Activated CD4-positive, alpha-beta T cell treated with anti-CD3 and anti-CD28 coated beads, Interleukin-10, Interleukin-2, amounts not matched to agents 100 ng/mL and 50 ng/mL, durations not matched to agents 16 hours and 8 hours (primary cell): Measurements from ENCODE around the gene GTF2F2.
"Not testable (repeated sequence)": the region's sequence is repeated elsewhere in the genome, so short reads cannot be mapped to it uniquely, and the experiment has no call there.

Source experiments
- DNase-seq: peaks from one replicate; pipeline ENCODE4 v3.0.0-alpha.2; 2020

The GTF2F2 gene

DNA sequence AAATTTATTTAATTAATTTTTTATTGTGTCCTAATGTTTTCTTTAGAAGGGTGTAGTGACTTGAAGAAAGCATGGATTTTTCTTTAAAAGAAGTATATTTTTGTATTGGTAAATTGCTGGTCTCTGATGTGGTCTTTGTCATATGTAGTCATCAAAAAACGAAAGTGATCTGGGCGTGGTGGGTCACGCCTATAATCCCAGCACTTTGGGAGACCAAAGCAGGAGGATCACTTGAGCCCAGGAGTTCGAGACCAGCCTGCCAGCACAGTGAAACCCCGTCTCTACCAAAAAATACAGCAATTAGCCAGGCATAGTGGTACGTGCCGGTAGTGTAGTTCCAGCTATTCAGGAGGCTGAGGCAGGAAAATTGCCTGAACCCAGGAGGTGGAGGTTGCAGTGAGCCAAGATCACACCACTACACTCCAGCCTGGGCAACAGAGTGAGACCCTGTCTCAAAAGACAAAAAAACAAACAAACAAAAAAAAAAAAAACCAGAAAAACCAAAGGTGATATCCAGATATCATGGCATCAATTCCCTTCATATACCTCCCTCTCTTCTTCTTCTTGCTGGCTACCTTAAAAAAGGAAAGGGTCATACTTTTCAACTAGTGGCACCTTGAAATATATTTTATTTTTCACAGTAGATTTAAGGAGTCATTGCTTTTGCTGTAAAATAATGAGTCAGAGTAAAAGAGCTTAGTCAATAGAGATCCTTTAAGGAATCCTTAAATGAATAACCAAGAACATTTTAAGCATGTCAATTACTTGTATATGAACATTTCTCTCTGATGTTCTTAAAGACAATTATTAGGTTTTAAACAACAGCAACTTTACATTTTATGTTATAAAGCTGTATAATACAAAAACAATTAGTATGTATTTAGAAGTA is 60.6 kb downstream of the GTF2F2 start:
- DNase-seq, result peak; percentile 28

DNA sequence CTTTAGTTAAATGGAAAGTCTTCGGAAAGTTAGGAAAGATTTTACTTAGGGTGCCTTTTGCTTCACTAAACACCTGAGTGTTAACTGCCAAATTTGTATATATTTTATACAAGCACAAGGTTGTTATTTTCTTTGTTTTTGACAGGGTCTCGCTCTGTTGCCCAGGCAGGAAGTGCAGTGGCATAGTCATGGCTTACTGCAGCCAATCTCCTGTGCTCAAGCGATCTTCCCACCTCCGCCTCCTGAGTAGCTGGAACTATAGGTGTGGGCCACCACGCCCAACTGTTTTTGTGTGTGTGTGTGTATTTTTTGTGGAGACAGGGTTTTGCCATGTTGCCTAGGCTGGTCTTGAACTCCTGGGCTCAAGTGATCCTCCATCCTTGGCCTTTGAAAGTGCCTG is 64.4 kb downstream of the GTF2F2 start:
- DNase-seq, result no peak

DNA sequence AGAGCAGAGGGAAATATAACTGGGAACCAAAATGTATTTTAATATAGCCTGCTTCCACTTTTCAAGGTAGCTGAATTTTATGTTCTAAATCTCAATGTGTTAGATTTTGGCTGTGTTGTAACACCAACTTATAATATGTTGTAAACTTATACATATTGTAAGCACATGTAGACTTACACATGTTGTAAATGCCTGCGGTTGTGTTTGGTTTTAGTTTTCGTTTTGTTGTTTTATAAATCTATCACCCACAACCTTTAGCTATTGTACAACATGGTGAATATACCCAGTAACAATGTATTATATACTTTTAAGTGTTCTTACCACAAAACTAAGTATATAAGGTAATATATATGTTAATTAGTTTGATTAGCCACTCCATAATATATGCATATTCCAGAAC is 65.0 kb downstream of the GTF2F2 start:
- DNase-seq, result no peak

DNA sequence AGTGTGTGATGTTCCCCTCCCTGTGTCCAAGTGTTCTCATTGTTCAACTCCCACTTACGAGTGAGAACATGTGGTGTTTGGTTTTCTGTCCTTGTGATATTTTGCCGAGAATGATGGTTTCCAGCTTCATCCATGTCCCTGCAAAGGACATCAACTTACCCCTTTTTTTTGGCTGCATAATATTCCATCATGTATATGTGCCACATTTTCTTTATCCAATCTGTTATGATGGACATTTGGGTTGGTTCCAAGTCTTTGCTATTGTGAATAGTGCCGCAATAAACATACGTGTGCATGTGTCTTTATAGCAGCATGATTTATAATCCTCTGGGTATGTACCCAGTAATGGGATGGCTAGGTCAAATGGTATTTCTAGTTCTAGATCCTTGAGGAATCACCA is 68.8 kb downstream of the GTF2F2 start:
- not testable (repeated sequence) for DNase-seq

DNA sequence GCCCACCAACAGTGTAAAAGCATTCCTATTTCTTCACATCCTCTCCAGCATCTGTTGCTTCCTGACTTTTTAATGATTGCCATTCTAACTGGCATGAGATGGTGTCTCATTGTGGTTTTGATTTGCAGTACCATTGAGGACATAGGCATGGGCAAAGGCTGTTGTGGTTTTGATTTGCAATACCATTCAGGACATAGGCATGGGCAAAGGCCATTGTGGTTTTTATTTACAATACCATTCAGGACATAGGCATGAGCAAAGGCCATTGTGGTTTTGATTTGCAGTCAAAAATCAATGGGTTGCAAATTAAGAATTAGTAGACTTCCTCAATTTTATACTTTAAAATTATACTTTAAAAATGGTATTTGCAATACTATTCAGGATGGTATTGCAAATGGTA is 69.2 kb downstream of the GTF2F2 start:
- not testable (repeated sequence) for DNase-seq

DNA sequence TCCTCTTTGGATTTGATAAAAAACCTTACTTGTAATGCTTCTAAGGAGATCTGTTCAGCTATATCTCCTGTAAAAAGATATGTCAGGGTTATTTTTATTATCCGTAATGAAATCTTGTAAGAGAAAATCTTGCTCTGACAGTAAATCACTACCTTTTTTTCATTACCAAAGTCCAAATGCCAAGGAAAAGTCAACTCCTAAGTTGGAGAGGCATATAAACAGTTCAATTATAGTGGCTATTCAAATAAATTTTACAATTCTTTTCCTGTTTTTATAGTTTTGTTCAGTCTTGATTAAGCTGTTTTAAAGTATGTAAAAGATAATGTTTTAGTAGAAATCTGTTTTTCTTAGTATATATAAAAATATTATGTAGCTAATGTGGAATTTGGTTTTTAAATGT is 71.6 kb downstream of the GTF2F2 start:
- no peak for DNase-seq

DNA sequence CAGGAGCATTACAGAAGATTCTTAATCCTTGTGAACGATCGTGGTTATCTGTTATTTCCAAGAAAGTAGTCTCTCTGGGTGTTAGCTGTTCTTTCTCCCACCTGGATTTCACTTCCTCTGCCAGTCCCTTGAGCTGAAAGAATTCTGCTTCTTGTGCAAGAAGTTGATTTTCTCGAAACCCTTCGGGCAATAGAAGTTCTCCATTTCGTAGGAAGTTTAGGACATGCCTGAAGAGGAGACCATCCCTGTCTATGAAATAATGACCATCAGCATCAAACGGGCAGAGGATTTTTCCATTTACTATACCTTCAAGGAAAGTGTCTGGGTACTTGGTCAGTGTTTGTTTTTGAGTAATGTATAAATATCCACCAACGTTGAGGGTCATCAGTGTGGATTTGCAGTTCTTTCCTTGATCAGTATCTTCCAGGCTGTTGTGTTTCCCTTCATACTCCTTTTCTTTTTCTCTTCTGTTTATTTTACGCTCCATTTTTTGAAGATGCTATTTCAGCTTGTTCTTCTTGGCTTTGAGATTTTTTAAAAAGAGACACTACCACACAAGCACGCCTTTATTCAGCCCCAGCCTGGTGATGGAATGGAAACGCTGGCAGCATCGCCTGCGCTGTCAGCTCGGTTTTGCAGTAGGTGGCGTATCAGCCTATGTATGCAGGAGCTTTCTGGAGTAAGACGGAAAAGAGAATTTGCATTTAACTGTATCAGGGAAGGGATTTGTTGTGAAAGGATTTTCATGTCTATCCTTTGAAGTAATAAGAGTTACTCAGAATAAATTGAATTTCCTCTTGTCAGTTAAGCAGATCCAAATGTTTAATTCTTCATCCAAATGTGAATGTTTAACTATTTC is 74.0 kb downstream of the GTF2F2 start:
- no peak for DNase-seq

DNA sequence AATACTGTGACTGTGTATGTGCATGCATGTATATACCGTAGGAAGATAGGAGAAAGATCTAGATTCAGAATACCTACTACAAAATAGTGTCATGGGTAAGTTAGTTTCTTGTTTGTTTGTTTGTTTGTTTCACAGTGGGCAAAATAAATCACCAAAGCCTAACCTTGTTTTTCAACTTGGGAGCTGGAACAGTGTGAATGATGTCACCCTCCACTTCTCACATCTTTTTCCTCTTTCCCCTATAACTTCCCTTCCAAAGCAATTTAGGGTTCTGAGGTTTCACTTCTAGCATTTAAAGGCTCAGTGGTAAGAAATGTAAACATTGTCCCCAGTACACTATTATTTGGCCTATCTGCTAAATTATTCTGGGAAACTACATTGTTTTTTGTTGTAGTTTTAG is 75.1 kb downstream of the GTF2F2 start:
- DNase-seq, result no peak

DNA sequence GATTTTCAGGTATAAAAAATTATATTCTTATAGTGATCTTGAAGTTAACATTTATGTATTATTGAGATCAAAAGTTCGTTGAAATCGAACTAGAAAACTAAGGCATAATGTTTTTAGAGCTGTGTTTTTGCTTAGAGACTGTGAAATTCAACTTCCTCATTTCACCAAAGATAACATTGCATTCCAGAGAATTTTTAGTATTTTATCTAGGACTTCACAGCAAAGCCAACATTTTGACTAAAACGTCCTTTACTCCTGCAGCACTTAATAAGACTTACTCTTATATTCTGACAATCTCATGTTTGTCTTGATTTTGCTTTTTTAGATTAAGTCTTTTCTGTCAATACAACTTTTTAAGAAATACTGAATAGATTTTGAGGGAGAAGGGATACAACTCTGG is 75.8 kb downstream of the GTF2F2 start:
- no peak for DNase-seq

DNA sequence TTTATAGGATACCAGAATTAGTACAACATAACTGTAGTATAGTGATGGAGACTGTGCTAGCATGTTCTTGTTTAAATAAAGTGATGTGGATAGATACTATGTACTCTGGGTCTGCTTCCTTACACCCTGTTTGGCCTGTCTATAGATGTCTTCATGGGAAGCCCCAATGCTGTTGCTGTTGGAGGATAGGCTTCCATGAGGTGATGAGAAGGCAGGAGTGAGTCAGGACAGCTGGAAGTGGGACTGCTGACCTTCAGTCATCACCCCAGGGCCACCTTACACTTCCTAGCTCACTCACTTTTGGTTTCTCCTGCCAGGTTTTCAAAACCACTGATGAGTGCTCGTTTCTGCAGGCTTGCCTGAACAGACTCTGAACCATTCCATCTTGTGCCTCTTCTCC is 76.3 kb downstream of the GTF2F2 start:
- DNase-seq, result no peak

DNA sequence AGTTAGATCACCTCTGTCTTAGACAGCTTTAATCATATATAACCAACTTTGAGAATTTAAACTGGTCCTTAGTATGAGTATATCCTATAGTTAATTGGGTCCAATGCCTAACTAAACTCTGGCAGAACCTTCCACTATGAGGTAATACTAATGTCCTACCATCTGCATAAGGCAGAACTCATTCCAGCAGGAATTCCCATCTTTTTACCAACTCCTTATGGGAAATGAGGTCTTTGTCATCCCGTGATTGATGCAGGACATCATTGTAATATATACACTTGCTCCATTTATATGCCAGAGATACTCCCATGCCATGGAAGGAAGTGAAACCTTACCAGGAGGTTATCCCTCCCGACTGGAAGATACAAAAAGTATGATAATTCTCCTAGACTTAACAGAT is 77.7 kb downstream of the GTF2F2 start:
- DNase-seq, result no peak

DNA sequence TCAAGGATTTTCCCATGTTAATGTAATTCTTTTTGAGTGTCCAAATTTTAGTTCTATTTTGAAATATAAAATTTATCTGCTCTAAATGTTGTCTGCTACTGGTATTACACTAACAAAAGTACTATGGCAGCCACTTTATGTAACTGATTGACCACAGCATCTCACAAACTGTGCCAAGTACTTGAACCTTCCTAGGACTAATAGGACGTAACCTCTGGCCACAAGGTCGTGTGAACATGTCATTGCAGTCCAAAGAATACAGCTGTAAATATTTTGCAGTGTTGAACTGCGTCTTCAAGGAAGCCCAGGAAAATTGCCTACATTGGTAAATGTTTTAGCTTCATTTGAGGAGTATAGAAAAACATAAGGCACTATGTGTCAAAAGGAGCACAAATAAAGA is 78.6 kb downstream of the GTF2F2 start:
- no peak for DNase-seq

DNA sequence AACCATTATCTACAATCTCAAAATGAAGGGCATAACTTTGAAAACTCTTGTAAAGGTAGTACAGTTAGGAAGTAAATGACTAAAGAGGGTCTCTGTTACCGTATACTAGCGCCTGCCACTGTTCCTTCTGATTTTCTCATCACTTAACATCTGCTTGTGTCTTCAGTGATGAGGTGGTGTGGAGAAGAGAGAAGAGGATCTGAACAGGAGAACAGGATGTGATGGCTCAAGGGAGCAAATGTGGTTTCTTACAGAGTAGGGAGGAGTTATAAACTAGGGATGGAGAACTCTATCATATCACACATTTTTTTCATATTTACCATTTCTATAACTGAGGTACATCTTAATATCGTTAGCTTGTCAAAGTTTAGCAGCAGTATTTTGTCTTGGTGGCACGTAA is 79.4 kb downstream of the GTF2F2 start:
- no peak for DNase-seq

DNA sequence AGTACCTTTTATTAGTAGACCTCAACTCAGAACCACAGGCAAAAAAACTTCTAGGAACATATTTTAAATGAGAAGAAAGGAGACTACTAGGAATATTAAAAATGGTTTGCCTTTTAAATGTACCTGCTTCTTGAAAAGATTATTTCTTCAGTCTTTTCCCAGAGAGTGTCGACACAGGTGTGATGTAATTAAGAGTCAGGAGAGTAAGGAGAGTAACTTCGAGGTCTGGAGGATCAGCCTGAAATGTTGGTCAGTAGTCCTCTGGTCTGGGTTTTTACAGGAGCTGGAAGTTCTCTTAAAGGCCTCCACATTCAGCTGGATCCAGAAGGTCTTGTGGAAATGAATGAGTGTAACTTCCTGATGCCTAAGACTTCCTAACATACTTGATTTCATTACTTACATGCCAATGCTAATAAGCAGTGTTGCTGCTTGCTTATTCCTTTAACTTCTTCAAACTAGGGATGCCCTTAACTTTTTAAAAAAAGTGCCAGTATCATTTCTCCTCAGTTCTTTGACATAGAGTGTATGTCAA is 80.5 kb downstream of the GTF2F2 start, which contains the start of gene KCTD4:
KCTD4 (minus strand) TSS at position 345 of the 532 bp plus-strand sequence. CDS start 6,478 bp downstream, outside the sequence.
- no peak for DNase-seq

DNA sequence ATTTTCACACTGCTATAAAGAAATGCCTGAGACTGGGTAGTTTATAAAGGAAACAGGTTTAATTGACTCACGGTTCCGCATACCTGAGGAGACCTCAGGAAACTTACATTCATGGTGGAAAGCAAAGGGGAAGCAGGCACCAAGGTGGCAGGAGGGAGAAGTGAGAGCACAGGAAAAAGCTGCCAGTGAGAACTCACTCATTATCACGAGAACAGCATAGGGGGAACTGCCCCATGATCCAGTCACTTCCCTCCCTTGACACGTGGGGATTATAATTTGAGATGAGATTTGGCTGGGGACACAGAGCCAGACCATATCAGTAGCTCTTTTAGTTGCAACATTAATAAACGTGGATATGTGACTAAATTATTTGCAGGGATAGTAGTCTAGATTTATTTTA is 84.8 kb downstream of the GTF2F2 start:
- DNase-seq, result no peak

DNA sequence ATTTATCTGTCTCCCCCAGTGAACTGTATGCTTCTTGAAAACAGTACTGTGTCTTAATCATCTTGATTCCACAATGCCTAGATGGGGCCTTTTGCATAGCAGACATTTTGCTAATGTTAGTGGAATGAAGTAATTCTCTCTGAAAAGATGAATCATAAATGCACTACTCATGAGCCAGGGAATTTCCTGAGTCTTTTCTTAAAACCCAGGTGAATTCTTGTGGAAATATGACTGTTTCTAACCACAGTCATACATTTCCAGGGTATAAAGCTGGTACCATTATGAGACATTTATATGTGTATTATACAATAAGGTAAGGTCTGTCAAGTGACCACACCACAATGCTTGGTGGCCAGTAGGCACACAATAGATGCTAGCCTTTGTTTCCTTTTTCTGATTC is 86.0 kb downstream of the GTF2F2 start:
- peak; percentile 73 for DNase-seq

DNA sequence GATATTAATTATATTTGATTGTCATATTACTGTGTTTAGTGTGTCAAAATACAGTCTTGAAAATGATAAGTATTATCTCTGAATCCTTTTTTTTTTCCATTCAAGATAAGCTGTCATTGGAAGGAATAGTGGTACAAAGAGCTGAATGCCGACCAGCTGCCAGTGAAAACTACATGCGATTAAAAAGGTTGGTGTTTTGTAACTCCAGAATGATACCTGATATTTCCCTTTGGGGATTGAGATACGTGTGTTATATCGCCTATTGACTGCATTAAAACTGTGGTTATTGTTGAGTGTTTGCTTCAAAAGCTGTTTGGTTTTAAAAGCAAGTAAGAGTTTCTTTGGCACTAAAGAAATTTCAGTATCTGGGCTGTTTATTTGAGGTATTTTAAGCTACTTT is 87.0 kb downstream of the GTF2F2 start:
- DNase-seq, result no peak

DNA sequence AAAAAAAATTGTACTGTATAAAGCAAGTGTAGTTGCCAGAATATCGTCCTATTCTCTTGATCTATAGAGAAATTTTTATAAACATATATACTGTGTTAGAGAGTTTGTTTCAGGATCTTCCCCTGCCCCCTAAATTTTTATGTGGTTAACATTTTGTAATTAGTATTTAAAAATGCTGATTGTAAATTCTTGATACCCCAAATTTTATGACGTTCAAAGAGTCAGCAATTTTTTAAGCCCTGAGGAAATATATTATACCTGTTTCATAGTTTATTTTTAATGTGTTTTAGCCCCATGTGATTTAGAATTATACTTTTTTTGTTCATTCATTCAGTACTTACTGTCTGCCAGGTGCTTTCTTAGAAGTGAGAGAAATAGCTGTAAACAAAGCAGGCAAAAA is 87.8 kb downstream of the GTF2F2 start:
- DNase-seq, result no peak

DNA sequence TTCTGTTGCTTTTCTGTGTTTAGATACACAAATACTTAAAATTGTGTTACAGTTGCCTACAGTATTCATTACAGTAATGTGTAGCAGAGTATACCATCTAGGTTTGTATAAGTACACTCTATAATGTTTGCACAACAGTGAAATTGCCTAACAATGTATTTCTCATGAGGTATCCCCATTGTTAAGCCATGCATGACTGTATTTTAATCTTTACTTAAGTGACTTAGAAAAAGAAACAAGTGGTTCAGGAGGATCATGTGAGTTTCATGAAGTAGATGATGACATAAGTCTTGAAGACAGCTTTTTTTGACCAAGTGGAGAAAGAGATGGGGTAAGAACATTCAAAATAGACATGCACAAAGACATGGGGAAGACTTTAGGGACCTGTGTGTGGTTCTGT is 88.9 kb downstream of the GTF2F2 start:
- no peak for DNase-seq

DNA sequence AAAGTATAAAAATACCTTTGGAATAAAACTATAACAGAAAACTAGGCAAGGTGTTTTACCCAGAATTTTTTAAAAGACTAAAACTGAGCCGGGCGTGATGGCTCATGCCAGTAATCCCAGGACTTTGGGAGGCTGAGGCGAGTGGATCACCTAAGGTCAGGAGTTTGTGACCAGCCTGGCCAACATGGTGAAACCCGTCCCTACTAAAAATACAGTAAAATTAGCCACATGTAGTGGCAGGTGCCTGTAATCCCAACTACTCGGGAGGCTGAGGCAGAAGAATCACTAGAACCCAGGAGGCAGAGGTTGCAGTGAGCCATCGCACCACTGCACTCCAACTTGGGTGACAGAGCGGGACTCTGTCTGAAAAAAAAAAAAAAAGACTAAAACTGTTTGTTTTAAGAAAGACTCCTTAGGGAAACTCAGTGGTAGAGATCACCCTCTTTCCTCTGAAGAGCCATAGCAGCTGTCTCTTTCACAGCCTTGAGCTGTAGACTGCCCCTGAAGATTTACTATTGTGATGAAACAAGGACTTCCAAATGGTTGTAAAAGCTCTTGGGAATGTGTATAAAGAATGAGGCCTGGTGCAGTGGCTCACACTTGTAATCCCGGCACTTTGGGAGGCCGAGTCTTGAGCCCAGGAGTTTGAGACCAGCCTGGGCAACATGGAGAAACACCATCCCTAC is 95.2 kb downstream of the GTF2F2 start:
- no peak for DNase-seq

DNA sequence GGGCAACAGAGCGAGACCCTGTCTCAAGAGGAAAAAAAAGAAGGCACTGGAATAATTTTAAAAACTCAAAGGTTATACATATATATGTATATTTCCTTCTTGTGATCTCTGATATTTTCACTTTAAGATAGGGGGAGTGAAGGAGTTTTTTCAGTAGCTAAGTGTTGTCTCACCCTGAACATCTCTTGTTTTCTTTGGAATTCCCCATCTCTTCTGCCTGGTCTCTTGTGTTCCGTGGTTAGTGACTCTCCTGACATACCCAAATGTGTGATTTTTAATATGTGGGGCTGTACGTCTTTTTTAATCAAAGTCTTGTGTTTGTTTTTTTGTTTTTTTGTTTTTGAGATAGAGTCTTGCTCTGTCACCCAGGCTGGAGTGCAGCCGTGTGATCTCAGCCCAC is 95.9 kb downstream of the GTF2F2 start:
- DNase-seq, result no peak

DNA sequence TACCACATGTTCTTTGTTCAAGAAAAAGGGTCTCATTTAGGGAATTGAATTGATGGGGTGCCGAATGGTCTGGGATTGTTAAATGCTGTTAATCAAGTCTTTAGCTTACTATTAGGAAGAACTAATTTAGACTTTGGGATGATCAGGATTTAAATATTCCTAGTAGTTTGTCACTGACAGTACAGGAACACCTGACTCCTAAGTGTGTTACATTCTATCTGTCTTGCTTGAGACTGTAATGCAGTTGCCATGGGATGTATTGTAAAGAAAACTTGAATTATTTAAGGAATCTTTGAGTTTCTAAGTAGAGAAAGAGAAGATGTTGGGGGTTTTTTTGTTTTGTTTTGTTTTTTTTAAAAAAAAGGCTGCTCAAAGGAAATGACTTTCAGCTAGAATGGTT is 98.4 kb downstream of the GTF2F2 start:
- DNase-seq, result no peak
